COLO829 (cell line): Measurements from ENCODE around the gene SFSWAP.

Experiments
- DNase-seq: peaks from one replicate; pipeline ENCODE4 v3.0.0; 2012; ENCODE audit warnings: low spot score

SFSWAP gene

GRCh38 chr12:131815131-131815530, 104.2 kb downstream of the SFSWAP start:
- no peak for DNase-seq

- DNase-seq = no peak
These were observed 105.6 kb downstream of the SFSWAP start for GRCh38 chr12:131816495-131816894.

- no peak for DNase-seq
These were observed 106.4 kb downstream of the SFSWAP start for GRCh38 chr12:131817241-131817640.

- DNase-seq = no peak
These were observed 108.1 kb downstream of the SFSWAP start for GRCh38 chr12:131818821-131819585.

GRCh38 chr12:131824450-131824849, 113.6 kb downstream of the SFSWAP start:
- DNase-seq = no peak

GRCh38 chr12:131825146-131825892, 114.4 kb downstream of the SFSWAP start:
- no peak for DNase-seq

GRCh38 chr12:131826097-131826928, 115.4 kb downstream of the SFSWAP start:
- no peak for DNase-seq

GRCh38 chr12:131827961-131828534, 117.2 kb downstream of the SFSWAP start, which contains the start of gene MMP17:
TSS of gene MMP17 (plus strand) at chr12:131828393. CDS start at chr12:131828495, 102 bp downstream.
- DNase-seq = peak; percentile 61

GRCh38 chr12:131828671-131829355, 117.9 kb downstream of the SFSWAP start:
- DNase-seq = no peak

GRCh38 chr12:131829356-131829747, 118.5 kb downstream of the SFSWAP start:
- no peak for DNase-seq

GRCh38 chr12:131829791-131830334, 119.0 kb downstream of the SFSWAP start:
- DNase-seq = no peak

GRCh38 chr12:131830335-131830913, 119.5 kb downstream of the SFSWAP start:
- peak; percentile 76 for DNase-seq

- DNase-seq = no peak
These were observed 120.2 kb downstream of the SFSWAP start for GRCh38 chr12:131830914-131831571.

GRCh38 chr12:131831635-131832041, 120.7 kb downstream of the SFSWAP start:
- no peak for DNase-seq

GRCh38 chr12:131832321-131833231, 121.7 kb downstream of the SFSWAP start:
- DNase-seq = no peak

GRCh38 chr12:131833288-131833895, 122.5 kb downstream of the SFSWAP start:
- no peak for DNase-seq

GRCh38 chr12:131833896-131834641, 123.2 kb downstream of the SFSWAP start:
- peak; percentile 23 for DNase-seq
